H1 (cell line): ENCODE data around the gene CLEC16A. TPM values are rescaled to one million over a fixed set of nuclear protein-coding genes. Genes with fewer than 3 reads are reported as not detected.

Source experiments
- CTCF ChIA-PET: fragments of 300-600 bp; sonication (Branson Sonifier 250); formaldehyde crosslinking; loops from one replicate; lab custom pipeline; 2021; ENCODE audit not compliant: partially characterized antibody; lab: Charles Lee
- POLR2A ChIA-PET: fragments of 300-600 bp; sonication (Branson Sonifier 250); formaldehyde crosslinking; loops from one replicate; lab custom pipeline; 2021; ENCODE audit warnings: inconsistent platforms; ENCODE audit not compliant: partially characterized antibody; lab: Charles Lee
- DNase-seq, 2 experiments: peaks; one replicate each; pipeline versions ENCODE4 v3.0.0 to v3.0.0-alpha.2; 2010 to 2022; ENCODE audit warnings: low spot score in 2 of 2, low read depth in 1 of 2, mixed read lengths in 1 of 2
- FAIRE-seq: peaks from 2 replicates; lab custom pipeline; 2011; peaks lifted over from hg19 to GRCh38; lab: Jason Lieb, UNC
- H2AFZ ChIP-seq: 2 replicates; pipeline ENCODE4 v1.8.1; 2012; ENCODE audit warnings: low read length, inconsistent platforms
- H2AK5ac ChIP-seq: 2 replicates; pipeline ENCODE4 v1.6.1; 2013; ENCODE audit warnings: low read depth, low read length
- H2BK120ac ChIP-seq: replicated peaks from 2 replicates; pipeline ENCODE3; 2013; ENCODE audit warnings: low read depth, low read length, inconsistent platforms
- H2BK12ac ChIP-seq: 2 replicates; pipeline ENCODE4 v1.6.1; 2013; ENCODE audit warnings: low read depth, low read length
- H2BK15ac ChIP-seq: 2 replicates; pipeline ENCODE4 v1.6.1; 2013; ENCODE audit warnings: low read length
- H2BK20ac ChIP-seq: 2 replicates; pipeline ENCODE4 v1.6.1; 2013; ENCODE audit warnings: low read length
- H2BK5ac ChIP-seq: 2 replicates; pipeline ENCODE4 v1.6.1; 2013; ENCODE audit warnings: low read depth, low read length
- H3K14ac ChIP-seq: 2 replicates; pipeline ENCODE4 v1.6.1; 2013; ENCODE audit warnings: inconsistent platforms; ENCODE audit not compliant: insufficient read length
- H3K18ac ChIP-seq: 2 replicates; pipeline ENCODE4 v1.6.1; 2013; ENCODE audit warnings: low read length; ENCODE audit errors: extremely low read depth
- H3K23ac ChIP-seq: 2 replicates; pipeline ENCODE4 v1.6.1; 2013; ENCODE audit warnings: inconsistent platforms; ENCODE audit not compliant: insufficient read length
- H3K23me2 ChIP-seq: 2 replicates; pipeline ENCODE4 v1.6.1; 2013; ENCODE audit warnings: low read depth, low read length
- H3K27ac ChIP-seq: 2 replicates; pipeline ENCODE4 v1.6.1; 2011; ENCODE audit warnings: low read depth, low read length, inconsistent platforms
- H3K27me3 ChIP-seq, 4 experiments: replicated peaks in 1 of 4; 1 replicate in 1 of 4; 2 replicates in 3 of 4; pipeline versions ENCODE4 v1.6.1 to v1.8.1; 2011 to 2013; ENCODE audit warnings: low read length in 3 of 4, mild to moderate bottlenecking in 3 of 4, inconsistent platforms in 2 of 4, mixed read lengths in 2 of 4, moderate library complexity in 1 of 4; ENCODE audit not compliant: control insufficient read depth in 3 of 4, insufficient read depth in 3 of 4; ENCODE audit errors: extremely low read depth in 1 of 4
- H3K36me3 ChIP-seq, 4 experiments: 2 replicates each; pipeline versions ENCODE4 v1.6.1 to v1.8.1; 2011 to 2013; ENCODE audit warnings: mild to moderate bottlenecking in 4 of 4, low read length in 3 of 4, moderate library complexity in 2 of 4, control low read depth in 1 of 4, inconsistent platforms in 1 of 4; ENCODE audit not compliant: insufficient read depth in 4 of 4, control insufficient read depth in 2 of 4
- H3K4ac ChIP-seq: replicated peaks from 2 replicates; pipeline ENCODE3; 2013; ENCODE audit warnings: low read length, low read depth, mixed read lengths, inconsistent platforms; ENCODE audit not compliant: insufficient read length
- H3K4me1 ChIP-seq, 4 experiments: replicated peaks in 1 of 4; 1 replicate in 1 of 4; 2 replicates in 3 of 4; pipeline versions ENCODE4 v1.6.1 to v1.8.1; 2011 to 2013; ENCODE audit warnings: low read length in 3 of 4, inconsistent platforms in 2 of 4, mixed read lengths in 1 of 4; ENCODE audit not compliant: insufficient read depth in 4 of 4, control insufficient read depth in 3 of 4
- H3K4me2 ChIP-seq, 2 experiments: 2 replicates each; pipeline versions ENCODE4 v1.6.1 to v1.8.1; 2011 to 2013; ENCODE audit warnings: low read depth in 2 of 2, low read length in 2 of 2, control low read depth in 1 of 2, inconsistent platforms in 1 of 2, mild to moderate bottlenecking in 1 of 2; ENCODE audit not compliant: insufficient read depth in 1 of 2
- H3K4me3 ChIP-seq, 4 experiments: fragments of 200-600, 300-600 bp in 1 of 4; sonication (generic), shearing (Covaris generic), sonication (Bioruptor Twin) in 1 of 4; 2 replicates each; pipeline versions ENCODE4 v1.5.1 to v1.8.1; 2011 to 2016; ENCODE audit warnings: low read length in 4 of 4, low read depth in 3 of 4, control low read depth in 2 of 4, inconsistent platforms in 2 of 4, mild to moderate bottlenecking in 2 of 4, mixed read lengths in 1 of 4, moderate library complexity in 1 of 4; ENCODE audit not compliant: insufficient read depth in 2 of 4; ENCODE audit errors: extremely low read depth in 1 of 4
- H3K56ac ChIP-seq: replicated peaks from 2 replicates; pipeline ENCODE3; 2013; ENCODE audit warnings: low read depth, mild to moderate bottlenecking, mixed read lengths, low read length, inconsistent platforms; ENCODE audit not compliant: insufficient read length
- H3K79me1 ChIP-seq: 2 replicates; pipeline ENCODE4 v1.6.1; 2013; ENCODE audit warnings: low read depth, low read length, control low read depth
- H3K79me2 ChIP-seq, 2 experiments: 2 replicates each; pipeline versions ENCODE4 v1.6.1 to v1.8.1; 2012 to 2013; ENCODE audit warnings: low read length in 2 of 2, mild to moderate bottlenecking in 2 of 2, inconsistent platforms in 1 of 2; ENCODE audit not compliant: insufficient read depth in 2 of 2, control insufficient read depth in 1 of 2
- H3K9ac ChIP-seq, 4 experiments: replicated peaks in 1 of 4; 1 replicate in 1 of 4; 2 replicates in 3 of 4; pipeline versions ENCODE4 v1.6.1 to v1.8.1; 2011 to 2013; ENCODE audit warnings: low read depth in 3 of 4, low read length in 3 of 4, control low read depth in 2 of 4, mild to moderate bottlenecking in 2 of 4, moderate library complexity in 2 of 4, inconsistent platforms in 1 of 4; ENCODE audit errors: extremely low read depth in 1 of 4
- H3K9me3 ChIP-seq, 2 experiments: 2 replicates each; pipeline versions ENCODE4 v1.6.1 to v1.8.1; 2012 to 2013; ENCODE audit warnings: mild to moderate bottlenecking in 2 of 2, moderate library complexity in 2 of 2, control low read depth in 1 of 2, inconsistent platforms in 1 of 2, low read depth in 1 of 2, low read length in 1 of 2, mixed read lengths in 1 of 2; ENCODE audit not compliant: insufficient read depth in 2 of 2
- H4K20me1 ChIP-seq, 2 experiments: replicated peaks in 1 of 2; 2 replicates each; pipeline versions ENCODE3 to v1.8.1; 2011 to 2013; ENCODE audit warnings: inconsistent platforms in 2 of 2, low read length in 2 of 2, mild to moderate bottlenecking in 1 of 2; ENCODE audit not compliant: insufficient read depth in 2 of 2, control insufficient read depth in 1 of 2
- H4K5ac ChIP-seq: 2 replicates; pipeline ENCODE4 v1.6.1; 2013; ENCODE audit warnings: low read length, low read depth, mixed read lengths, inconsistent platforms; ENCODE audit not compliant: insufficient read length
- H4K8ac ChIP-seq: 2 replicates; pipeline ENCODE4 v1.8.0; 2013; ENCODE audit warnings: mild to moderate bottlenecking, moderate library complexity, low read length, inconsistent platforms; ENCODE audit not compliant: insufficient read depth; ENCODE audit errors: extremely low read depth
- H4K91ac ChIP-seq: replicated peaks from 2 replicates; pipeline ENCODE3; 2013; ENCODE audit warnings: low read length, mixed read lengths, inconsistent platforms; ENCODE audit not compliant: insufficient read length
- ASH2L ChIP-seq: fragments of 200-600, 300-600 bp; sonication (generic); IDR thresholded peaks from one replicate; pipeline ENCODE4 v1.7.1; 2017; ENCODE audit warnings: low read length
- GABPA ChIP-seq: IDR thresholded peaks from 2 replicates; pipeline ENCODE4 v1.6.1; 2011; ENCODE audit warnings: mild to moderate bottlenecking, low read length, moderate library complexity, borderline replicate concordance; ENCODE audit not compliant: insufficient read depth
- KDM1A ChIP-seq: fragments of 200-600, 300-600 bp; sonication (generic); IDR thresholded peaks from 2 replicates; pipeline ENCODE4 v1.7.1; 2016; ENCODE audit warnings: mild to moderate bottlenecking, low read length, borderline replicate concordance
- NANOG ChIP-seq: IDR thresholded peaks from 2 replicates; pipeline ENCODE4 v1.6.1; 2011; ENCODE audit warnings: low read length, low read depth, mild to moderate bottlenecking, inconsistent platforms; ENCODE audit not compliant: insufficient read depth, poor library complexity, severe bottlenecking
- SIRT6 ChIP-seq: IDR thresholded peaks from one replicate; pipeline ENCODE4 v1.7.1; 2012; ENCODE audit warnings: low read length, inconsistent platforms
- WGBS, 2 experiments: shearing (Covaris generic) in 1 of 2; methylation state at CpG; one replicate each; pipeline versions ENCODE4 v1.1.6 to v1.1.7; 2013 to 2015; ENCODE audit warnings: low lambda C conversion rate in 2 of 2, mixed read lengths in 2 of 2, inconsistent platforms in 1 of 2, low coverage in 1 of 2, missing lambda C conversion rate in 1 of 2; ENCODE audit not compliant: insufficient replicate concordance in 2 of 2, insufficient coverage in 1 of 2, insufficient read length in 1 of 2; ENCODE audit errors: extremely low coverage in 1 of 2, missing lambda C conversion rate in 1 of 2; 5-methylcytosine and 5-hydroxymethylcytosine counted together
- polyA plus RNA-seq, 7 experiments: library from polyadenylated mRNA; depleted of rRNA in 3 of 7; stranded (reverse) in 5 of 7; unstranded in 2 of 7; fragments of >200 nt in 5 of 7; fragments of 200-250 nt in 2 of 7; gene quantifications; 1 replicate in 5 of 7; 2 replicates in 1 of 7; 4 replicates in 1 of 7; pipeline versions ENCODE4 v1.2.1 to v1.2.3, GENCODE V29; 2011 to 2013; ENCODE audit warnings: missing spikeins in 2 of 7, mixed read lengths in 2 of 7
- total RNA-seq: library from RNA; stranded (reverse); fragmentation: NEBNext Ultra II Directional; extraction: Animal tissue kit (Norgen Biotek cat#: 25700); gene quantifications from 2 replicates; pipeline ENCODE4 v1.2.1, GENCODE V29; 2021

Gene CLEC16A
- total and polyA plus RNA-seq, 2 of the 8 experiments (the other 6 are each of a cell fraction or from before 2014, with no cell fraction given): 7.6 to 19.3 TPM

- Histone ChIP-seq H2AK5ac (no peak overlapping the region), H2BK15ac (no peak overlapping the region)
Observed at GRCh38 chr16:11174141-11174540, 229.8 kb downstream of the CLEC16A start.

More at GRCh38 chr16:11174141-11174540, 229.8 kb downstream of the CLEC16A start:
- Histone ChIP-seq H2BK12ac (no peak overlapping the region), H3K79me1 (no peaks in the 10 kb centered on the region), H4K91ac (no peak overlapping the region), H3K18ac (no peak overlapping the region; the same call in 1 of the 2 replicates), H3K56ac (no peak overlapping the region), H4K5ac (no peak overlapping the region), H3K4me2 (no peak overlapping the region), H3K4me1 (no peaks in the 10 kb centered on the region), H3K9ac (no peak overlapping the region; a peak in 1 of 7 replicates), H3K23ac (no peak overlapping the region), H3K79me2 (peaks cover 0 to 4% of the 10 kb centered on the region in 2 experiments; a peak in 1 of 4 replicates), H3K9me3 (no peaks in the 10 kb centered on the region), H2BK20ac (no peak overlapping the region), H4K20me1 (peaks cover 0 to 5% of the 10 kb centered on the region in 2 experiments), H4K8ac (peak overlapping the region; percentile 42; the same call in 1 of the 2 replicates), H3K27ac (no peak overlapping the region), H3K36me3 (peaks cover 0 to 3% (median under 1%) of the 10 kb centered on the region in 4 experiments; a peak in 1 of 8 replicates), H3K23me2 (0 out of 2 replicates have a peak, but pooled peaks cover 4% of the 10 kb centered on the region), H2AFZ (no peak overlapping the region), H3K27me3 (no peaks in the 10 kb centered on the region), H3K4me3 (no peak overlapping the region), H2BK5ac (no peak overlapping the region), H3K14ac (no peak overlapping the region), H2BK120ac (no peak overlapping the region), H3K4ac (no peak overlapping the region)
- TF ChIP-seq NANOG (no peak), ASH2L (no peak), KDM1A (no peak), SIRT6 (no peak), GABPA (no peak)
- POLR2A ChIA-PET: no interaction called here
- CTCF ChIA-PET: interaction anchor here (1.4 kb wide), 1 partner anchor 13 kb away, joined by 3 read pairs; no protein-coding TSS in a partner anchor
- DNase-seq (no peak), FAIRE-seq (no peak)
- WGBS, 2 experiments: 94% methylated on average over 26 of the region's 26 CpGs; no CpG with 5 or more reads in 1 of the 2 experiments
